GM19463 (cell line): ENCODE data around the gene NISCH.
"Not testable (repeated sequence)": the region's sequence is repeated elsewhere in the genome, so short reads cannot be mapped to it uniquely, and the experiment has no call there.

Experiments used
- ATAC-seq: cut with Tn5 transposase; IDR thresholded peaks from one replicate; pipeline ENCODE4 v1.9.1; 2021; ENCODE audit warnings: mild to moderate bottlenecking, moderate library complexity; ENCODE audit not compliant: unreplicated experiment

The NISCH gene

DNA sequence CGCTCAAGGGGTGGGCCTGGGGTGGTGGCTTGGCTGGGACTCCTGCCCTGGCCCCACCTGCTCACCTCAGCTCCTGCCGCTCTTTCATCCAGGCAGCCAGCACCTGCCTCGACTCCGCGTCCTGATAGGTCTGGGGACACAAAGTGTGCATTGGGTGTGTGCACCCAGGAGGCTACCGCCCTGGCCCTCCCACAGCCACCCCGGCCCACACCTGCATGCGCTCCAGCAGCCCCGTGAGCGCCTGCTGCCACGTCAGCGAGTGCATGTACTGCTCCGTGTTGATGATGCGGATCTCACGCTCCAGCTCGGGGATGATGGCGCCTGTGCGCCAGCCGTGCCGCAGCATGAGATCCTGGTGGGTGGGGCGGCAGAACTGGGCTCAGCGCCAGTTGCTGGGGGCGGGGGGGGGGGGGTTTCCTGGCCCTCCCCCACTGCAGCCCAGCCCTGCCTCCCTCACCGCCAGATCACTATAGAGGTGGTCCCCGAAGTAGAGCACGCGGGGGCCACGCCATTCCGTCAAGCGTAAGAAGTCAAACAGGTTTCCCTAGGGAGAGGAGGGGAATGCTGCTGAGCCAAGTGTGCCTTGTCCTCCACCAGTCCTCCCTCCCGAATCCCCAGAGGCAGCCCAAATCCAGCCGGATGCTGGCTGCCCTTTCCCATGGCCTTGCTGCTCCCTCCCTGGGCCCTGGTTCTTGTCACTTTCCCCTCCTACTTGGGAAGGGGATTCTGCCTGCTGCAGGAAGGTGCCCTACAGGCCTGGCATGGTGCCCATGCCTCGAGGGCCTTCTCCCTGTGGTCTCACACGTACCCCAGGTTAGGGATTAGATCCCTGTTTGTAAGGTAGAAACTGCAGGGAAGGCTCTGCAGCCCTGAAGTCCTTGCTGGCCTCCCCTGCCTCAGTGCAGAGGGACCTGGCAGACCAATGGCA is 69.6 kb downstream of the NISCH start:
- no peak for ATAC-seq

DNA sequence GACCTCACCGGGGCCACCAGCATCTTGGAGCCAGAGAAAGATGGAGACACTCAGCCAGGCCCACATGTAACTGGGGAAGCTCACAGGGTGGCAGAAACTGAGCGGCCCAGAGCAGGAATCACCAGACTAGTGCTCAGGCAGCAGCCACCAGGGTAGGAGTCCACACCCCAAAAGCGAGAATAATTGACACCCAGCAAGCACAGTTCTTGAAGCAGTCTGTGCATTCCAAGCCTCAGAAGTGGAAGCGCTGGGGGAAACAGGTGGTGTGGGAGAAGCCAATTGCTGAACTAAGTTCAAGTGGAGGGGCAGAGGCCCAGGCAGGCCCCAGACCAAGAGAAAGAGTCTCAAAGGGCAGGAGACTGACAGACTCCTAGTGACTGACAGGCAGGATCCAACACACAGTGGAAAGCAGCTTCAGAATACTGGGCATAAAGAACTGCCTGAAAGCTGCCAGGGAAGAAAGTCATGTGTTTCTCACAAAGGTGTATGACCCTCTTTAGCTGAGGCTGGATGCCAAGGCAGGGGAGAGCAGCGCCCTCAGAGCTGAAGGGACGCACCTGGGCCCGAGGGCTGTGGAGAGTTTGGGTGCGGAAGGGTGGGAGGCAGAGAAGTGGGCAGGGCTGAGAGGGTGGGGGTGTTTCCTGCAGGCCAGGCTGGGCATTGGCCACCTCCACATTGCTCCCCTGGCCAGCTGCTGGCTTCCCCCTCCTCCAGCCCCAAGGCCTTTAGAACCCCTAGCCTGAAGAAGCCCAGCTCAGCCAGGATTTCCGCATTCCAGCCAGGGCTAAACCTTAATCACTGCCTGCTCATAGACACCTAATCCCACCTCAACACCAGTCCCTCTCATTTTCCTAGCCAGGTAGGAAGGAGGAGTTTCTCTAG is 70.5 kb downstream of the NISCH start:
- ATAC-seq = no peak

DNA sequence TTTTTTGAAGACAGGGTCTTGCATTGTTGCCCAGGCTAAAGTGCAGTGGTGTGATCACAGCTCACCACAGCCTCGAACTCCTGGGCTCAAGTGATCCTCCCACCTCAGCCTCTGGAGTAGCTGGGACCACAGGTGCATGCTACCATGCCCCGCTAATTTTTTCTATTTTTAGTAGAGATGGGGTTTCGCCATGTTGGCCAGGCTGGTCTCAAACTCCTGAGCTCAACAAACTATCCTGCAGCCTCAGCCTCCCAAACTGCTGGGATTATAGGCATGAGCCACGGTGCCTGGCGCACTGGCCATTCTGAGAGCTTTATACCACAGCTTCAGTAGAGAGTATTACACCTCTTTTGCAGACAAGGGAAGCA is 71.3 kb downstream of the NISCH start:
- not testable (repeated sequence) for ATAC-seq

DNA sequence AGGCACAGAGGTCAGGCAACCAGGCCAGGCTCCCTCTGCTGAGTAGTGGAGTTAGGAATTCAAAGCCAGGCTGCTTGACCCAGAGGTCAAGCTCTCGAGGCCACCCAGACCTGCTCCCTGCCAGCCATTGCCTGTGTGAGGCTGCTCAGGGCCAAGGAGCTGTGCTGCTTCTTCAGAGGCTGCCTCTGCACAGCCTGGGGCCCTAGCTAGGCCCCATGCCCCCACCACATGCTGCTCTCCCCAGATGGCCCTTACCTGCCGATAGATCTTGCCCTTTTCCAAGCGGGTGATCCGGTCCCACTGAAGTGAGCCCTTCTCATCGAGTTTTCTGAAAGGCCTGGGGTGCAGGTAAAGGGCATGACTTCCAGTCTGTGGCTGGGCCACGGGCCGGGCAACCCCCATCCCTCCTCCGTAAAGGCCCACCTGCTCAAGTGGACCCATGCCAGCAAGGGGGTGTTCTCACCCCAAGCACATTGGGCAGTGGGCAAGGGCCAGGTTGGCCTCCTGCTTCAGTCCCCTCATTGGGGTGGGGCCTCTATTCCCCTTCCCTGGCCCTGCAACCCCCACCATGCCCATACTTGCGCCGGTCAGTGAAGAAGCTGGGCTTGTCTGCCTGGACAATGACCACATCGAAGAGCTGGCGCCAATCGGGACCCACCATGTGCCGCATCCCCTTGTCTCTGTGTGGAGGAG is 71.8 kb downstream of the NISCH start:
- ATAC-seq = no peak

DNA sequence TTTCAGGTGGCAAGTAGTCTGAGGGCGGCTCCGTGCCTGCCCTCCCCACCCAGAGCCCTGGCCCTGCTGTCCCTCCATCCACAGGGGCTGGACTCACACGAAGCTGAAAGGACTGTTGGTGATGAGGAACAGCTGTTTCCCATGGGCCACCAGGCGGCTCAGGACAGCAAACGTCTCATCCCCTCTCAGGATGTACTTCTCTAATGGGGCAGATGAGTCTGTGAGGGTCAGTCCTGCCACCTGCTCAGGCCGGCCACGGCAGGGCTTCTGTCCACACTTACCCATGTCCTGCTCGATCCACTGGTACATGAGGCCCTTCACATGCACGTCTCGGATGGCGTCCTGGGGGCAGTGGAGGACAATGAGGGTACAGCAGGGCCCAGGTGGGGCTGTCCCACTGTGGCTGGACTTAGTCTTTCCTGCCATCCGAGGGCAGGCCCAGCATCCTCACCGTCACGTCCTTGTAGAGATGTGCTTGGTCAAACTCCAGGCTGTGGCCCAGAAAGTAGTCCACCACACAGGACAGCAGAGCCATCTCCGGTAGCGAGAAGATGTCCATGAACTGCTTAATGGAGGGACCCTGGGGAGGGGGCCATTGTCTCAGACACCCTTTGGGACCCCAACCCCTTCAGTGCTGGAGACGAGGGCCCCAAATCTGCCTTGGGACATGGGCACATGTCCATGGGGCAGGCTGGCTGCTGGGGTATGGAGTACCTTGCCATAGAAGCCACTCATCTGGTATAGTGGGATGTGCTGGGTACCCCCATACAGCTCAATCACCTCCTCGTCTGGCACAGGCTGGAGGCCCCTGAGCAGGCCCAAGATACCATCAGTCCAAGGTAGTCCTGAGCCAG is 72.6 kb downstream of the NISCH start:
- no peak for ATAC-seq

DNA sequence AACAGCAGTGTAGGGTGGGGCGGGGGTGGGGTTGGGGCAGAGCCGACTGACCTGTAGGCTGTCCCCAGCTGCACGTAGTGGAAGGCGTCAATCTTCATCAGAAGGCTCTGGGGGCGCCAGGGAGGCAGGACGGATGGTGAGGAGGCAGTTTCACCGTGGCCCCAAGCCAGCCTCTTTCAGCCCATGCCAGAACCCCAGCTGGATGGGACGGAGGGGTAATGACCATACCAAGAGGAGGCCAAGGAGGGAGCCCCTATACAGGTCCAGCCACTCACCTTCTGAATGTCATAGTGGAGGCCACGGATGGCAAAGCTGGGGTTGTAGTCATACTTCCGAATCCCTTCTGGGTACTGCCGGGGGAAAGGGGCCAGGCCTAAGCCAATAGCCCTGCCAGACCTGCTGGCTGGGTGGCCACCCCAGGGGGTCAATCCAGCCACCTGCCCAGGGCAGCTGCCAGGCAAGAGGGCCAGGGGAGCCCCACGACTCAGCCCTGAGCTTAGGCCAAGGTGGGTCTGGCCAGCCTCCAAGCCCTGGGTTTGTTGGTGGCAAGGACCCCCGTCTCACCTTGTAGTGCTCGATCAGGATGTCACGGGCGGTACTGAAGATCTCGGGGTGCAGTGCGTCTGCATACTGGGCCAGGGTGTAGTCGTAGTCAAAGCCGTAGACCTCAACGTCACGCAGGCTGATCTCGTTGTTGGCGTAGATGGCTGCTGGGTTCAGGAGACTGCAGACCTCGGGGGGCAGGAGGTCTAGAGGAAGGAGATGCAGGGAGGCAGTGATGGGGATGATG is 73.4 kb downstream of the NISCH start:
- no peak for ATAC-seq

DNA sequence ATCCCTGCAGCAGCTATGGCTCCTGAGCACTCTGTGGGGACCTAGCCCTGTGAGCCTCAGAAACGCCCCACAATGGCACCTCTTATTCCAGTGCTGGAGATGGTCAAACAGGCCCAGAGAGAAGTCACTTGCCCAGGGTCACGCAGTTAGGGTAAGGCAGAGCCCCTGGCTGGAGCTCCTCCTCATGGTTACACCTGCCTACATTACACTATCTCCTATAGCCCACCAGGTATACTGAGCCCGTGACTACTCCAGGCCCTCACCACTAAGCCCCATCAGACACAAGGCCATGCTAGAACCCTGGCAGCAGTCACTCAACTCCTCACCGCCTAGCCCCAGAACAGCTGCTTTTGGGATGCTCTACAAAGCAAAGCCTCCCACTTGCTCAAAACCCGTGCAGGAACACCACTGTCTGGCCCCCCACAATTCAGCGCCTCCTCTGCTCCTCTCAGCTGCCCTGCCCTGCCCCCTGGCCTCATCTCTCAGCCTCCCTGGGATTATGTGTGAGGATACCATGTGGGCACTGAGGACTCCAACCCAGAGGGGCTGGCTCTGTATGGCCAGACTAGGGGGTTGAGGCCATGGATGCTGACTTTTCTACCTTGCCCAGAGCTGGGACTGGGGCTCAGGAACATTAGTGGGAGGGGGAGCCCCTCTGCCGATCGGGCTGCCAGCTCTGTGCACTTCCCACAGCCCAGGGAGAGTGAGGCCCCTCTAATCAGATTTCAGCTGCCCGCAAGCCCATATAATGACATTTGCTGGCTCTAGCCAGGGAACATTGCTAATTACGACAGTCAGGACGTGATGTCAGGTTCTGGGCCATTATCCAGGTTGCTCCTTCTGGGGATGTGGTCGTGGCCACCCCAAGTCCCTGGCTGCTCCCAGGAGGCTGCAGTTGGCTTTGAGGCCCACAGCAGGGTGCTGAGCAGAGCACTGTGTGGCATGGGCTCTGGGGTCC is 74.3 kb downstream of the NISCH start:
- ATAC-seq = no peak

DNA sequence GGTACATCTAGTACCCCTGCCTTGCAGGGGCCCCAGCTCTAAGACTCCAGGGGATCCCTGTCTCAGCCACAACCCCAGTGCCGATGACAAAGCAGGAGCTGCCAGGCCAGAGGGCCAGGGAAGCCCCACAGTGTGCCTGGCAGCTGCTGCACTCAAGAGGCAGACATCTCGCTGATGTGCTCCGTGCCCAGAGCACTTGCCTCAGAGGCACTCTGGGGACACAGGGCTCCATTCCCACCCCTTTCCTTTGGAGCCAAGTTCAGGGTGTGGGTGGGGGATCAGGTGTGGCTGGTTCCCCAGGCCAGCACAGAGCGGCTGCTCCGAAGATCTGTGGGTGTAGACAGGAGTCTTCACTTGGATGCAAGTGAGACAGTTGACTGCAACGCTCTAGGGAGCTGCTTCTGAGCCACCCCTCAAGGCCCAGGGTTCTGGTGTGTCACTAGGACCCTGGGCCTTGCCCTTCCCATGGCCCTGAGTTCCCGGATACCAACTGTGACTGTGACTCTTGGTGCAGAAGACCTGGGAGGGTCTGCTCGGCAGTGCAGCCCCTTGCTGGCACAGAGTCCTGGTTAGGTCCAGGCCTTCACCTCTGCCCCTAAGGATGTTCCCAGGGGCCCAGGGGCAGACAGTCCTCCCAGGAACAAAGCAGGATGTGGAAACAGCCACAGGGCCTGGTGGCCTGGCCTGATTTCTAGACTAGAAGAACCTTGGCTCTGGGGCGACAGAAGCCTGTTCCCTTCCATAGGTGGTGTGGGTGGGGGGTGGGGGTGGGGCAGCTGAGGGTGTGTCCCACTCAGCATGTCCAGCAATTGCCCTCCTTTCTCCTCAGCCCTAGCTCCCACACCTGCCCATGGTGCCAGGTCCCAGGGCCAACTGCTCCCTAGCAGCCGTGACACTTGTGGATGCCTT is 75.8 kb downstream of the NISCH start:
- no peak for ATAC-seq

DNA sequence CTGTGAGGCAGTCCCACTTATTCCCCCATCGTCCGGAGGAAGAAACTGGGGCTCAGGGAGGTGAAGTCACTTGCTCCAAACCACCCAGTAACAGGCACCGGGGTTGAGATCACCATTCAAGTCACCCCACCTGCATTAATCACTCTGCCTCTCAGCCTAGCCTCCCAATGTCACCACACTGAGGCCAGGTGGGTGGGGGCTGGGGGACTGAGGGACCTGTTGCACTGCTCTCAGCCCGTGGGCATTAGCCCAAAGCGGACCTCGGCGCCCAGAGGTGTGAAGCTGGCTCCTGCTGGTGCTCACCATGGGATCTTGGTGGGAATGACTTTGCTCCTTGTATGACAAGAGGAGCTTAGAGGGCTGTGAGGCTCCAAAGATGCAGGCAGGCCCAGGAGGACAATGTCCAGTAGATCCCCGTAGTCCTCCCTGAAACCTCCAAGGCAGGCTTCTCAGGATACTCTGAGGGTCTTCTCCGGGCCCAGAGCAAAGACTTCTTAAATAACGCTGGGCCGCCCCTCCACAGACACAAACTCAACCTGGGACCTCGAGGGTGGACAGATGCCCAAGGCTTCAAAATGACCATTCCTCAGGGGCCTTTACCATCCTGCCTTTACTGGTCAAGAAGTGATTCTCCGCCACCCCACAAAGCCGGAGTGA is 76.6 kb downstream of the NISCH start:
- no peak for ATAC-seq

DNA sequence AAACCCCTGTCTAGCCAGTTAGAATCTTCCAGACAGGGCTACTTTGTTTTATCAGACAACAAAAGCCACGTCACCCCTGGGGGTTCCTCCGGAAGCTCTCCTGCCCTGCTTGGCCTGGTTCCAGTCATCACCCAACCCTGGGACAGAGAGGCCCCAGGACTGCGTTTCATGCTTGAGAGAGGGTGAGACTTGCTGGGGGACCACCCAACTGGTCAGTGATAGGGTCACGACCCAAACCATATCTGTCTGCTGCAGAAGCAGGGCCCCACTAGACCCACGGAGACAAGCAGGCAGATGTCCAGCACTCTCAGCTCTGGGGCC is 77.1 kb downstream of the NISCH start:
- ATAC-seq = no peak

DNA sequence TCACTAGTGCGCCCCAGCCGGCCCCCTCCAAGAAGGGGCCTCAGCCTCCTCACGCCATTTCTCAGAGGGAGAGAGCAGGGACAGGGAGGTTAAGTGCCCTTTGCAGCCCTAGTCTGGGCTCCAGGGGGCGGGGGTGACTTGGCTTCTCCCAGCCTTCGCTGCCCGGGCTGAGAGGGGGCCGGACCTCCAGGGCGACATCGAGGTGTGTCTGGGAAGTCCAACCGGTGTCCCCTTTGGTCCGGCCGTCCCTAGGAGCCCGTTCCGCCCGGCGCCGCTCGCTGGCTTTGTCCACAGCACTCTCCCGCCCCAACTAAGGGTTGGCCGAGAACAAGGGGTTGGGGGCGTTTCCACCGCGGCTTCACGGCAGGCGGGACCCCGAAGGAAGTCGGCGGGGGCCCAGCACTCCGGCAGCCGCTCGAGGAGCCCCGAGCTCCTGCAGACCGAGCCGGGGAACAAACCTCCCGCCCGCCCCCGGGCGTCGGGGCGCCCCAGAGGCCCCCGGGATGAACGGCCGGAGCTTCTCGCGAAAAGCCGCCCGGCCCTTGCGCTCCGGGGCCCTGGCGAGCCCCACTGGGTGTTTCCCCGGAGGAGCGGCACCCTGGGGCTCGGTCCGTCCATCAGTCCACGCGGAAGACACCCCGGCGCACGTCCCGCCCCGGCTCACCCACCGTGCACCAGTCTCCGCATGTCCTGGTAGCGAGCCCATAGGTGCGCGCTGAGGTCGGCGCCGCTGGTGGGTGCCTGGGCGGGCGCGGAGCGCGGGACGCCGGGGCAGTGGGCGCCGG is 77.6 kb downstream of the NISCH start:
- ATAC-seq = no peak

DNA sequence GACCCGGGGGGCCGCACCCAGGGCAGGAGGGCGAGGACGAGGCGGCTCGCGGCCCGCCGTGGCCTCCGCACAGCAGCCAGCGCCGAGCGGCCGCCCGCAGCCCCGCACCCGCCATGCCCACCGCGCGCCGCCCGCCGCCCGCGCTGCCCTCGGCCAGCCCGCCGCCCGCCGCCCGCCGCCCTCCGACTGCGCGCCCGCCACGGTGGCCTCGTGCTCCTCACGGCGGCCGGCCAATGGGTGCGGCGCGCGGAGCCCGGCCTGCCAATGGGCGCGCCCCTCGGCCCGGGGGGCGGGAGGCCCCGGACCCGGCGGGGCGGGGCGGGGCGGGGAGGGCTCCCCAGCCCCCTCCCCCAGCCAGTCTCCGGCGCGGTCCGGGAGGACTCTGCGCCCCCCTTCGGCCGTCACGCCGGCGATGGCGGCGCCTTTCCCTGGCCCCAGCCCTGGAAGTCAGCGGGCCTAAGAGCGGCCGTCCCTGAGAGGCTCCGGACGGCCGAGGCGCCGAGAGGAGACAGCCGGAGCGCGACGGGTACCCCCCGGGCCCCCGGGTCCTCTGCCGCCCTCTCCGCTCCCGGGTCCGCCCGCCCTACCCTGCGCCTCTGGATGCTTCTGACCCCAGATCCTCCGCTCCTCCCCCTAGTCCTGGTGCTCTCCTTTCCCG is 78.3 kb downstream of the NISCH start, which contains the start of gene NT5DC2:
TSS of gene NT5DC2 (minus strand) at position 235 of the 658 bp plus-strand sequence. CDS start at position 115, 120 bp downstream.
- peak; percentile 40 for ATAC-seq

DNA sequence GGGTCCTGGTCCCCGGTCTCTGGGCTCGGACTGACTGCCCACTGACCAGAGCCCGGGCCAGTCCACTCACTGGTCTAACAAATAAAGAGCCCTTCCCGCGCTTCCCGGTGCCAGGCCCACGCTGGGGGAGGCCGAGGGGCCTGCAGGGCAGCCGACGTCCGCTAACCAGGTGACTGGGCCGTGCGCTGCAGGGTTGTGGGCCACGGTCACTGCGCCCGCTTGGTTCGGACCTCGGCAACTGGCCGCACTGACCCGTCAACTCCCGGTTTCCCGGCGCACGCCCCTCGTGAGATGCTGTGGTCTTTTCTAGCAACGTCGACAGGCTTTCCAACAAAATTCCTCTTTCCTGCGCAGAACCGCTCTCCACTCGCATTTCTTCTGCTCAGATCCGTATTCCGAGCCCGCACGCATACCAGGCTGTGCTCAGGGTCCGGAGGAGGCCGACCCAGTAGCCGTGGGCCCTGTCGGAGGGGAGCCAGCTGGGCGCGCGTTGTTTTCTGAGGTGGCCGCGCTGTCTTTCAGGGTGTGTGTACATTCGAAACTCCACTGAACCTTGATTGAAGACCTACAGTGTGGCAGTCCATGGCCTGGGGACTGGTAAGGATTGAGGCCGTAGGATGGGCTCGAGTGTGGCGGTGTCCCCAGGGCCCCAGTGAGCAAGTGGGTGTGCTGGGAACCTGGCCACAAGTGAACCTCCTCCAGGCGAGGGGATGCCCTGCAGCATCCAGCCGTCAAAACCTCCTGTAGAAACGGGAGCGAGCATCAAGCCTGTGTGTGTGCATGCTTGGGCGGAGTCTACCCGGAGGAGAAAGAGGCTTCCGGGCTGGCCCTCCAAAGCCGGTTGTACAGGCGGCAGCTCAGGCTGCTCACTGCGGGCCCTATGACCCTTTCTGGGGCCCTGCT is 79.1 kb downstream of the NISCH start:
- ATAC-seq = no peak

DNA sequence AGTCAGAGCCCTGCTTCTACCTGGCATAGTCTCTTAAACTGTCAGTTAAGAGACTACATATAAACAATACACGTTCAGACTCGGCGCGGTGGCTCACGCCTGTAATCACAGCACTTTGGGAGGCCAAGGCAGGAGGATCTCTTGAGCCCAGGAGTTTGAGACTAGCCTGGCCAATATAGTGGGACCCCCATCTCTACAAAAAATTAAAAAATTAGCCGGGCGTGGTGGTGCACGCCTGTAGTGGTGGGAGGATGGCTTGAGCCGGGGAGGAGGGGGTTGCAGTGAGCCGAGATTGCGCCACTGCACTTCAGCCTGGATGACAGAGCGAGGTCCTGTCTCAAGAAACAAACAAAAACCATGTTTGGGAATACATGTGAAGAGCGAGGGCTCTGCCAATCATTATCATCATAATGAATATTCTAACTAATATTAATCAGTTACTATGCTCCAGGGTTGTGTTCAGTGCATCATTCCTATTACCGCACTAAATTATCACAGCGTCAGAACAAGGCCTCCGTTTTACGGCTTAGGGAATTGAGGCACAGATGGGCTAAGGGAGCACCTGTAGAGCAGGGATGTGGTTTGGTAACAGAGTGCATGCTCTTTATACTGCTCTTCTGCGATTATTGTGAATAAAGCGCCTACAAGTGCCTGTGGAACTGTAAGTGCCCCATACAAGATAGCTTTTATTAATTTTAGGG is 80.2 kb downstream of the NISCH start:
- ATAC-seq = no peak
